Stimulated activated CD8-positive, alpha-beta memory T cell treated with anti-CD3 and anti-CD28 coated beads, Interleukin-2, amount 100 ng/mL, for 48 hours (primary cell): ENCODE results near the gene RTP2.

ENCODE experiments used
- DNase-seq, 2 donors: peaks; one replicate each; pipeline ENCODE4 v3.0.0-alpha.2; 2020; ENCODE audit warnings: low read depth in 2 of 2

RTP2 gene

GRCh38 chr3:187669675-187670504, 32.5 kb downstream of the RTP2 start, which contains the start of gene SST:
TSS of gene SST (minus strand) at chr3:187670394. CDS start at chr3:187670291, 103 bp downstream.
- DNase-seq = peak in 1 of 2 donors; percentile 17

GRCh38 chr3:187667526-187667925, 34.8 kb downstream of the RTP2 start:
- no peak for DNase-seq

- DNase-seq = no peak
Observed at GRCh38 chr3:187665764-187666402, 36.5 kb downstream of the RTP2 start.

GRCh38 chr3:187665010-187665409, 37.3 kb downstream of the RTP2 start:
- DNase-seq = no peak

GRCh38 chr3:187662848-187663409, 39.4 kb downstream of the RTP2 start:
- DNase-seq = no peak

GRCh38 chr3:187661267-187661666, 41.1 kb downstream of the RTP2 start:
- no peak for DNase-seq

- DNase-seq = no peak
Observed at GRCh38 chr3:187651282-187651681, 51.1 kb downstream of the RTP2 start.
